Measurements from ENCODE around the gene AP2A1. TPM values are rescaled to one million over a fixed set of nuclear protein-coding genes. Genes with fewer than 3 reads are reported as not detected.

Gene AP2A1
- total and polyA plus RNA-seq, 2 donors (not counting 1 experiment from before 2014, with no cell fraction given): 64.2 to 95.0 TPM

DNA sequence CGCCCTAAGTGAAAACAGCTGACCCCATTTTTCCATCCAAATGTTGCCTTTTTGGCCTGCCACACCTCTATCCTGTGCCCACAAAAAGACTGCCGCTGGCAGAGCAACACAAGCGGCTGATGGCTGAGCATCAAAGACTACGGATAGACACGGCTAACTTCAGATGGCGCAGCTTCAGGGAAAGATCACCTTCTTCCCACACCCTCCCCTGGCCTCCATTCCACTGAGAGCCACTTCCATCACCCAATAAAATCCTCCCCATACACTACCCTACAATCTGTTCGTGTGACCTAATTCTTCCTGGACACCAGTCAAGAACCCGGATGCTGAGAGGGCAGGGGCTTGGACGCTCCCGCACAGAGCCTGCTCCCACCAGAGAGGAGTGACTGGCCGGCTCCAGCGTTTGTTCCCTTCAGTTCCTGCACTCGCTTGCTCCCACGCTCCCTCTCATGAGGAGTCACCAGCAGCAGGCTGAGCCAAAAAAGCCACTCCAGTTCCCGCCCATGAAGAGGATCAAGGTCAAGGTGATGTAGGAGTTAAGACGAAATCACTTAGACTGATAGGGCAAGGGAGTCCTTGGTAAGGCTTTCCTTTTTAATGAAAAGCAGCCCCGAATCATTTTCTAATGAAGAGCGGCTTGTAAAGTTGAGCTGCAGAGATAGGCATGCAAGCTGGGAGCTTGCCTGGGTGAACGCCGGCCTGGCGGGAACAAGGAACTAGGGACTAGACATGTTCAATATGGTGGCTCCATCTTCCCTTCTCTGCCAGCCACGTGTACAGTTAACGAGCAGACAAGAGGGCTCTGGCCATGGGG lies 39.4 kb upstream of the AP2A1 start:
- Histone ChIP-seq H3K9ac (ENCODE audit: insufficient read depth, low read length) (peak overlapping the region; percentile 16), H3K4me2 (ENCODE audit: extremely low read depth, insufficient read depth, low read length) (peak overlapping the region; percentile 75), H3K79me2 (ENCODE audit: control insufficient read depth, insufficient read depth, low read length) (no peaks in the 10 kb centered on the region), H3K27ac (ENCODE audit: insufficient read depth, low read length) (peak overlapping the region; percentile 20), H2AFZ (ENCODE audit: low read length) (peak overlapping the region; percentile 91), H3K9me3 (ENCODE audit: control insufficient read depth, insufficient read depth, low read depth, low read length) (no peaks in the 10 kb centered on the region), H3K4me1 (ENCODE audit: control insufficient read depth, extremely low read depth, insufficient read depth, low read length) (peaks cover 7% of the 10 kb centered on the region), H3K27me3 (ENCODE audit: control insufficient read depth, insufficient read depth, low read length) (no peaks in the 10 kb centered on the region), H3K36me3 (ENCODE audit: control insufficient read depth, insufficient read depth, low read length) (no peaks in the 10 kb centered on the region), H3K4me3 (replicated peaks in 1 of 4; ENCODE audit: control extremely low read depth in 1 of 4, insufficient read depth in 1 of 4, low read depth in 3 of 4, low read length in 4 of 4) (peak overlapping the region in 1 of 4 experiments; percentile 5), H4K20me1 (ENCODE audit: control insufficient read depth, extremely low read depth, insufficient read depth, low read length) (no peaks in the 10 kb centered on the region)
- no peak for TF ChIP-seq EZH2 (IDR thresholded peaks at IDR 0.05; ENCODE audit: low read length, missing control alignments)
- TF ChIP-seq, protein P1, sequence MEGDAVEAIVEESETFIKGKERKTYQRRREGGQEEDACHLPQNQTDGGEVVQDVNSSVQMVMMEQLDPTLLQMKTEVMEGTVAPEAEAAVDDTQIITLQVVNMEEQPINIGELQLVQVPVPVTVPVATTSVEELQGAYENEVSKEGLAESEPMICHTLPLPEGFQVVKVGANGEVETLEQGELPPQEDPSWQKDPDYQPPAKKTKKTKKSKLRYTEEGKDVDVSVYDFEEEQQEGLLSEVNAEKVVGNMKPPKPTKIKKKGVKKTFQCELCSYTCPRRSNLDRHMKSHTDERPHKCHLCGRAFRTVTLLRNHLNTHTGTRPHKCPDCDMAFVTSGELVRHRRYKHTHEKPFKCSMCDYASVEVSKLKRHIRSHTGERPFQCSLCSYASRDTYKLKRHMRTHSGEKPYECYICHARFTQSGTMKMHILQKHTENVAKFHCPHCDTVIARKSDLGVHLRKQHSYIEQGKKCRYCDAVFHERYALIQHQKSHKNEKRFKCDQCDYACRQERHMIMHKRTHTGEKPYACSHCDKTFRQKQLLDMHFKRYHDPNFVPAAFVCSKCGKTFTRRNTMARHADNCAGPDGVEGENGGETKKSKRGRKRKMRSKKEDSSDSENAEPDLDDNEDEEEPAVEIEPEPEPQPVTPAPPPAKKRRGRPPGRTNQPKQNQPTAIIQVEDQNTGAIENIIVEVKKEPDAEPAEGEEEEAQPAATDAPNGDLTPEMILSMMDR (conservative IDR thresholded peaks at IDR 0.05 in 1 of 2, IDR thresholded peaks at IDR 0.05 in 1 of 2; ENCODE audit: low read depth in 1 of 2, low read length in 2 of 2): no peak
- peak; percentile 31 to 45 for DNase-seq (ENCODE audit: low read depth in 2 of 2)

DNA sequence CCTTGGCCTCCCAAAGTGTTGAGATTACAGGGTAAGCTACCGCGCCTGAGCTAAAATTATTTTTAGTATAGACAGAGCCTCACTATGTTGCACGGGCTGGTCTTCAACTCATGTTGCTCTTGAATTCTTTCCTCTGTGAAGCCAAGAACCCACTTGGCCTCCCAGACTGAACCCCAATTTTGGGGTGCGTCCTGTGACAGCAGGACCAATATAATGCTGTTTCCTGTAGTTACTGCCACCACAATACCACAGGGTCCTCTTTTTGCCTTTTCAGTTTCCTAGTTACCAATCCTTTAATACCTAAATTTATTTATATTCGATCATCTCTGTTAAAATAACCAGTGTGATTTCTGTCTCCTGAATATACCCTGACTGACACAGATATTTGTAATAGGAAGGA lies 36.6 kb upstream of the AP2A1 start:
- Histone ChIP-seq H3K4me1 (ENCODE audit: control insufficient read depth, extremely low read depth, insufficient read depth, low read length) (peaks cover 7% of the 10 kb centered on the region), H3K9ac (ENCODE audit: insufficient read depth, low read length) (no peak overlapping the region), H3K4me3 (replicated peaks in 1 of 4; ENCODE audit: control extremely low read depth in 1 of 4, insufficient read depth in 1 of 4, low read depth in 3 of 4, low read length in 4 of 4) (no peak overlapping the region), H3K36me3 (ENCODE audit: control insufficient read depth, insufficient read depth, low read length) (no peaks in the 10 kb centered on the region), H3K27me3 (ENCODE audit: control insufficient read depth, insufficient read depth, low read length) (no peaks in the 10 kb centered on the region), H4K20me1 (ENCODE audit: control insufficient read depth, extremely low read depth, insufficient read depth, low read length) (no peaks in the 10 kb centered on the region), H3K4me2 (ENCODE audit: extremely low read depth, insufficient read depth, low read length) (no peak overlapping the region), H3K9me3 (ENCODE audit: control insufficient read depth, insufficient read depth, low read depth, low read length) (no peaks in the 10 kb centered on the region), H2AFZ (ENCODE audit: low read length) (no peak overlapping the region), H3K27ac (ENCODE audit: insufficient read depth, low read length) (no peak overlapping the region), H3K79me2 (ENCODE audit: control insufficient read depth, insufficient read depth, low read length) (no peaks in the 10 kb centered on the region)
- no peak for TF ChIP-seq EZH2 (IDR thresholded peaks at IDR 0.05; ENCODE audit: low read length, missing control alignments)
- TF ChIP-seq, protein P1 (conservative IDR thresholded peaks at IDR 0.05 in 1 of 2, IDR thresholded peaks at IDR 0.05 in 1 of 2; ENCODE audit: low read depth in 1 of 2, low read length in 2 of 2): no peak
- no peak for DNase-seq (ENCODE audit: low read depth in 2 of 2)

DNA sequence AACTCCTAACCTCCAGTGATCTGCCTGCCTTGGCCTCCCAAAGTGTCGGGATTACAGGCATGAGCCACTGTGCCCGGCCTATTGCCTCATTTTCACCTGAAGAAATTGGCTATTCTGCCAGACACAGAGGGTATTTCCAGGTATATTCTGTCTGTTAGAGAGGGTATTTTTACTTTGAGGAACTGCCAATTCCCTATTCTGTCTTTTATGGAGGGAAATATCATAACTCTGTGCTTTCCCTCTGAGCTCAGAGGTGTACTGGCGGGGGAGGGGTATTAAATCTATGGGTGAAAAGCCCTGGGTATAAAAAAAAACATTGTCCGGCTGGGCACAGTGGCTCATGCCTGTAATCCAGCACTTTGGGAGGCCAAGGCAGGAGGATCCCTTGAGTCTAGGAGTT lies 28.5 kb upstream of the AP2A1 start:
- no peak overlapping the region for H2AFZ ChIP-seq (ENCODE audit: low read length)
- H3K4me3 ChIP-seq (replicated peaks in 1 of 4; ENCODE audit: control extremely low read depth in 1 of 4, insufficient read depth in 1 of 4, low read depth in 3 of 4, low read length in 4 of 4): no peak overlapping the region
- no peak overlapping the region for H3K27ac ChIP-seq (ENCODE audit: insufficient read depth, low read length)
- no peaks in the 10 kb centered on the region for H3K27me3 ChIP-seq (ENCODE audit: control insufficient read depth, insufficient read depth, low read length)
- H3K79me2 ChIP-seq (ENCODE audit: control insufficient read depth, insufficient read depth, low read length): no peaks in the 10 kb centered on the region
- no peak overlapping the region for H3K9ac ChIP-seq (ENCODE audit: insufficient read depth, low read length)
- H3K4me2 ChIP-seq (ENCODE audit: extremely low read depth, insufficient read depth, low read length): no peak overlapping the region
- no peak for DNase-seq (ENCODE audit: low read depth in 2 of 2)
- no peaks in the 10 kb centered on the region for H3K36me3 ChIP-seq (ENCODE audit: control insufficient read depth, insufficient read depth, low read length)
- no peaks in the 10 kb centered on the region for H3K9me3 ChIP-seq (ENCODE audit: control insufficient read depth, insufficient read depth, low read depth, low read length)
- TF ChIP-seq, protein P1 (conservative IDR thresholded peaks at IDR 0.05 in 1 of 2, IDR thresholded peaks at IDR 0.05 in 1 of 2; ENCODE audit: low read depth in 1 of 2, low read length in 2 of 2): no peak
- TF ChIP-seq EZH2 (IDR thresholded peaks at IDR 0.05; ENCODE audit: low read length, missing control alignments): no peak
- no peaks in the 10 kb centered on the region for H3K4me1 ChIP-seq (ENCODE audit: control insufficient read depth, extremely low read depth, insufficient read depth, low read length)
- no peaks in the 10 kb centered on the region for H4K20me1 ChIP-seq (ENCODE audit: control insufficient read depth, extremely low read depth, insufficient read depth, low read length)

Measured in fibroblast of lung (primary cell).